Parathyroid adenoma (tissue), 2 donors: ENCODE measurements around the gene CYP3A4.

Experiments
- H2AFZ ChIP-seq: fragments of 300-600 bp; sonication (generic); one replicate; pipeline ENCODE4 v1.7.0; 2017; ENCODE audit warnings: antibody characterized with exemption, mild to moderate bottlenecking
- H3K27ac ChIP-seq: fragments of 300-600 bp; sonication (generic); one replicate; pipeline ENCODE4 v1.7.0; 2017
- H3K27me3 ChIP-seq: fragments of 300-600 bp; sonication (generic); one replicate; pipeline ENCODE4 v1.7.0; 2017; ENCODE audit warnings: low read length; ENCODE audit not compliant: control insufficient read depth, insufficient read depth
- H3K36me3 ChIP-seq: fragments of 300-600 bp; sonication (generic); one replicate; pipeline ENCODE4 v1.7.0; 2017; ENCODE audit warnings: low read length; ENCODE audit not compliant: control insufficient read depth, insufficient read depth
- H3K4me1 ChIP-seq: fragments of 300-600 bp; sonication (generic); one replicate; pipeline ENCODE4 v1.7.0; 2017; ENCODE audit warnings: control low read depth
- H3K4me2 ChIP-seq: fragments of 300-600 bp; sonication (generic); one replicate; pipeline ENCODE4 v1.7.0; 2017; ENCODE audit warnings: low read length
- H3K4me3 ChIP-seq: fragments of 300-600 bp; sonication (generic); one replicate; pipeline ENCODE4 v1.7.0; 2017; ENCODE audit warnings: low read depth, low read length
- H3K79me2 ChIP-seq: fragments of 300-600 bp; sonication (generic); one replicate; pipeline ENCODE4 v1.7.0; 2017; ENCODE audit warnings: control low read depth
- H3K9ac ChIP-seq: fragments of 300-600 bp; sonication (generic); one replicate; pipeline ENCODE4 v1.7.0; 2017; ENCODE audit warnings: mild to moderate bottlenecking
- H3K9me3 ChIP-seq: fragments of 300-600 bp; sonication (generic); one replicate; pipeline ENCODE4 v1.7.0; 2017; ENCODE audit warnings: low read length; ENCODE audit not compliant: control insufficient read depth
- CTCF ChIP-seq: fragments of 300-600 bp; sonication (generic); IDR thresholded peaks from one replicate; pipeline ENCODE4 v1.7.0; 2017; ENCODE audit warnings: antibody characterized with exemption, mild to moderate bottlenecking
- donor health status: primary hyperparathyroidism.

Gene CYP3A4

GRCh38 chr7:99822731-99823718, 39.0 kb upstream of the CYP3A4 start:
- H3K9me3 ChIP-seq = no peaks in the 10 kb centered on the region
- no peak overlapping the region for H3K27ac ChIP-seq
- H3K4me1 ChIP-seq = peaks cover 5% of the 10 kb centered on the region
- no peak overlapping the region for H3K4me2 ChIP-seq
- no peak overlapping the region for H3K9ac ChIP-seq
- no peaks in the 10 kb centered on the region for H3K36me3 ChIP-seq
- no peak overlapping the region for H3K4me3 ChIP-seq
- H2AFZ ChIP-seq = no peak overlapping the region
- TF ChIP-seq CTCF = no peak
- no peaks in the 10 kb centered on the region for H3K27me3 ChIP-seq
- no peaks in the 10 kb centered on the region for H3K79me2 ChIP-seq

- Histone ChIP-seq H3K79me2 (no peaks in the 10 kb centered on the region), H3K9ac (no peak overlapping the region), H3K4me3 (no peak overlapping the region), H3K9me3 (no peaks in the 10 kb centered on the region), H3K27me3 (no peaks in the 10 kb centered on the region), H2AFZ (no peak overlapping the region), H3K36me3 (no peaks in the 10 kb centered on the region), H3K4me1 (peaks cover 3% of the 10 kb centered on the region), H3K4me2 (no peak overlapping the region), H3K27ac (no peak overlapping the region)
- TF ChIP-seq CTCF = no peak
Measured at GRCh38 chr7:99820408-99821027, 36.5 kb upstream of the CYP3A4 start.

DNA sequence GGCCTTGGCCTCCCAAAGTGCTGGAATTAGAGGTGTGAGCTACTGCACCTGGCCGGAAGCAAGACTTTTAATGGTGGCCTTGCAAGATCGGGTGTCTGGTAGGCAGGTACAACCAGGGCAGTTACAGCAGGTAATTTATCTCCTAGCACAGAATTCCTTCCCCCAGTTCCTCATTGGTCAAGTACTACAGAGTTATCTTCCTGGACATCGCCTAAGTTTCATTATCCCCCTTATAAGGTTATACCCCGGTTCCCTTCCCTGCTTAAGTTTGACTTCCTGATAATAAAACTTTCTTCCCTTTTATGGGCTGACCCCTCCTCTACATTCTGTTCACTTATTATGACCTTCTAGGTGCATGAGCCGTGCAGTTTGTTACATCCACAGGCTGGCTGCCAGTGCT, 24.8 kb upstream of the CYP3A4 start:
- Histone ChIP-seq H3K4me1 (no peaks in the 10 kb centered on the region), H3K4me2 (no peak overlapping the region), H3K9me3 (no peaks in the 10 kb centered on the region), H3K4me3 (no peak overlapping the region), H3K79me2 (no peaks in the 10 kb centered on the region), H3K27me3 (no peaks in the 10 kb centered on the region), H2AFZ (no peak overlapping the region), H3K27ac (no peak overlapping the region), H3K36me3 (no peaks in the 10 kb centered on the region), H3K9ac (no peak overlapping the region)
- TF ChIP-seq CTCF = no peak

GRCh38 chr7:99806839-99807478, 23.0 kb upstream of the CYP3A4 start:
- no peaks in the 10 kb centered on the region for H3K27me3 ChIP-seq
- H3K79me2 ChIP-seq = no peaks in the 10 kb centered on the region
- H3K4me3 ChIP-seq = no peak overlapping the region
- no peak overlapping the region for H3K9ac ChIP-seq
- no peak for TF ChIP-seq CTCF
- no peak overlapping the region for H3K4me2 ChIP-seq
- no peak overlapping the region for H3K27ac ChIP-seq
- no peaks in the 10 kb centered on the region for H3K4me1 ChIP-seq
- H3K9me3 ChIP-seq = no peaks in the 10 kb centered on the region
- H3K36me3 ChIP-seq = no peaks in the 10 kb centered on the region
- H2AFZ ChIP-seq = no peak overlapping the region
